PC-3 (cell line): ENCODE measurements around the gene MTM1. TPM values are rescaled to one million over a fixed set of nuclear protein-coding genes. Genes with fewer than 3 reads are reported as not detected.

ENCODE experiments used
- ATAC-seq: fragments of 200-7000 bp; cut with Tn5 transposase; 2 replicates; pipeline ENCODE4 v1.9.1; 2020; ENCODE audit warnings: mild to moderate bottlenecking, moderate library complexity
- BruUV-seq: library from RNA; stranded (reverse); fragments of 400-500 nt; replicated peaks from 2 replicates; lab custom pipeline; 2021; lab: Mats Ljungman, UMichigan
- CTCF ChIA-PET: fragments of 300-600 bp; sonication (Branson Sonifier 250); formaldehyde crosslinking; loops from one replicate; lab custom pipeline; 2022; ENCODE audit warnings: antibody characterized with exemption; lab: Charles Lee
- POLR2A ChIA-PET: fragments of 300-600 bp; sonication (Branson Sonifier 250); formaldehyde crosslinking; loops from one replicate; lab custom pipeline; 2022; ENCODE audit warnings: antibody characterized with exemption; ENCODE audit not compliant: unreplicated experiment; lab: Charles Lee
- DNase-seq: peaks from one replicate; pipeline ENCODE4 v3.0.0-alpha.2; 2015
- H2AFZ ChIP-seq: fragments of 300-600 bp; sonication (generic); 2 replicates; pipeline ENCODE4 v1.6.0; 2016; ENCODE audit warnings: antibody characterized with exemption, low read length
- H3F3A ChIP-seq: fragments of 300-600 bp; sonication (generic); one replicate; pipeline ENCODE4 v1.6.0; 2017; ENCODE audit warnings: antibody characterized with exemption, low read length, control low read depth, mild to moderate bottlenecking; ENCODE audit not compliant: unreplicated experiment
- H3K27ac ChIP-seq: fragments of 300-600 bp; sonication (generic); 2 replicates; pipeline ENCODE4 v1.5.1; 2016; ENCODE audit warnings: mild to moderate bottlenecking, low read length
- H3K27me3 ChIP-seq: fragments of 300-600 bp; sonication (generic); 2 replicates; pipeline ENCODE4 v1.6.1; 2016; ENCODE audit warnings: low read length, mixed read lengths
- H3K36me3 ChIP-seq: fragments of 300-600 bp; sonication (generic); 2 replicates; pipeline ENCODE4 v1.6.1; 2016; ENCODE audit warnings: low read depth, mixed run types, low read length, mixed read lengths
- H3K4me1 ChIP-seq: fragments of 300-600 bp; sonication (generic); 2 replicates; pipeline ENCODE4 v1.5.1; 2016; ENCODE audit warnings: low read length; ENCODE audit not compliant: insufficient read depth
- H3K4me2 ChIP-seq: fragments of 300-600 bp; sonication (generic); 2 replicates; pipeline ENCODE4 v1.6.0; 2016; ENCODE audit warnings: low read length
- H3K4me3 ChIP-seq: fragments of 300-600 bp; sonication (generic); 2 replicates; pipeline ENCODE4 v1.5.1; 2016; ENCODE audit warnings: mild to moderate bottlenecking, low read length, mixed read lengths
- H3K79me2 ChIP-seq: fragments of 300-600 bp; sonication (generic); 2 replicates; pipeline ENCODE4 v1.6.1; 2017; ENCODE audit warnings: low read length, mixed read lengths
- H3K9ac ChIP-seq: fragments of 300-600 bp; sonication (generic); 2 replicates; pipeline ENCODE4 v1.6.0; 2016; ENCODE audit warnings: mild to moderate bottlenecking, low read length
- H3K9me2 ChIP-seq: fragments of 300-600 bp; sonication (generic); replicated peaks from 2 replicates; pipeline ENCODE4 v1.6.1; 2016; ENCODE audit warnings: mixed run types, low read length, mixed read lengths
- H3K9me3 ChIP-seq: fragments of 300-600 bp; sonication (generic); 2 replicates; pipeline ENCODE4 v1.6.1; 2016; ENCODE audit warnings: low read length, mixed read lengths
- H4K20me1 ChIP-seq: fragments of 300-600 bp; sonication (generic); 2 replicates; pipeline ENCODE4 v1.6.1; 2016; ENCODE audit warnings: low read length, mixed read lengths
- CTCF ChIP-seq: fragments of 300-600 bp; sonication (generic); conservative IDR thresholded peaks from 2 replicates; pipeline ENCODE4 v1.5.1; 2017; ENCODE audit warnings: antibody characterized with exemption, low read depth, mild to moderate bottlenecking, low read length
- EZH2 ChIP-seq: fragments of 300-600 bp; sonication (generic); IDR thresholded peaks from one replicate; pipeline ENCODE4 v1.6.1; 2017; ENCODE audit warnings: antibody characterized with exemption, mild to moderate bottlenecking, low read length; ENCODE audit not compliant: unreplicated experiment
- EZH2phosphoT487 ChIP-seq: fragments of 300-600 bp; sonication (generic); IDR thresholded peaks from 2 replicates; pipeline ENCODE4 v1.6.1; 2018; ENCODE audit warnings: mild to moderate bottlenecking, antibody characterized with exemption, low read length, borderline replicate concordance
- intact Hi-C: fragments of 100-400 bp; cut with micrococcal nuclease; formaldehyde crosslinking; loops from 2 replicates; pipeline ENCODE4 v1.9.0; 2023
- total RNA-seq: library from RNA; depleted of rRNA; stranded (reverse); fragments of >200 nt; gene quantifications from 2 replicates; pipeline ENCODE4 v1.2.3, GENCODE V29; 2014

MTM1 gene
- total RNA-seq, 1 experiment from 2014 or later: 13.7 TPM

- POLR2A ChIA-PET: no interaction called here
Observed at GRCh38 chrX:150625875-150626274, 57.5 kb downstream of the MTM1 start.

GRCh38 chrX:150627957-150628356 is 59.5 kb downstream of the MTM1 start:
- DNase-seq: no peak
- Histone ChIP-seq H3K27me3 (no peaks in the 10 kb centered on the region), H3K4me1 (no peaks in the 10 kb centered on the region), H3K9me3 (no peaks in the 10 kb centered on the region), H3K36me3 (no peaks in the 10 kb centered on the region), H3K79me2 (no peaks in the 10 kb centered on the region), H3K9ac (no peak overlapping the region), H3K4me3 (no peak overlapping the region), H3K27ac (no peak overlapping the region), H3F3A (no peaks in the 10 kb centered on the region), H2AFZ (no peak overlapping the region), H3K9me2 (no peaks in the 10 kb centered on the region), H4K20me1 (no peaks in the 10 kb centered on the region), H3K4me2 (no peak overlapping the region)
- ATAC-seq: no peak
- no TSS peak for BruUV-seq
- TF ChIP-seq CTCF: no peak
- CTCF ChIA-PET: no interaction called here
- POLR2A ChIA-PET: no interaction called here
- intact Hi-C loops: no loop called here

More at GRCh38 chrX:150625875-150626274, 57.5 kb downstream of the MTM1 start:
- no peak overlapping the region for H2AFZ ChIP-seq
- TF ChIP-seq EZH2: no peak
- no peak for TF ChIP-seq EZH2phosphoT487
- TF ChIP-seq CTCF: no peak
- no peak for DNase-seq
- no peaks in the 10 kb centered on the region for H4K20me1 ChIP-seq
- no peak overlapping the region for H3K4me3 ChIP-seq
- H3K9ac ChIP-seq: no peak overlapping the region
- no peaks in the 10 kb centered on the region for H3K36me3 ChIP-seq
- no peaks in the 10 kb centered on the region for H3K27me3 ChIP-seq
- H3F3A ChIP-seq: no peaks in the 10 kb centered on the region
- H3K4me1 ChIP-seq: no peaks in the 10 kb centered on the region
- CTCF ChIA-PET: no interaction called here
- no peak for ATAC-seq
- H3K4me2 ChIP-seq: no peak overlapping the region
- H3K79me2 ChIP-seq: no peaks in the 10 kb centered on the region
- no peaks in the 10 kb centered on the region for H3K9me2 ChIP-seq
- H3K27ac ChIP-seq: no peak overlapping the region
- no peaks in the 10 kb centered on the region for H3K9me3 ChIP-seq
- intact Hi-C loops: no loop called here
- BruUV-seq: no TSS peak

GRCh38 chrX:150635952-150636351 is 67.5 kb downstream of the MTM1 start:
- no peak for TF ChIP-seq CTCF
- TF ChIP-seq EZH2: no peak
- TF ChIP-seq EZH2phosphoT487: no peak
- peak; percentile 76 for DNase-seq
- Histone ChIP-seq H3K27ac (peak overlapping the region; percentile 30), H3K4me2 (no peak overlapping the region), H3K4me3 (no peak overlapping the region), H3K79me2 (no peaks in the 10 kb centered on the region), H4K20me1 (no peaks in the 10 kb centered on the region), H3F3A (no peaks in the 10 kb centered on the region), H3K9ac (no peak overlapping the region), H3K9me2 (no peaks in the 10 kb centered on the region), H3K36me3 (no peaks in the 10 kb centered on the region; the same call in 1 of the 2 replicates), H3K9me3 (no peaks in the 10 kb centered on the region), H2AFZ (no peak overlapping the region), H3K4me1 (peaks cover 14% of the 10 kb centered on the region), H3K27me3 (no peaks in the 10 kb centered on the region)
- BruUV-seq: no TSS peak
- POLR2A ChIA-PET: no interaction called here
- ATAC-seq: peak; percentile 71
- intact Hi-C loops: no loop called here
- CTCF ChIA-PET: no interaction called here
